Neural crest cell (in vitro differentiated cells): ENCODE results near the gene LSS. TPM values are rescaled to one million over a fixed set of nuclear protein-coding genes. Genes with fewer than 3 reads are reported as not detected.

Source experiments
- DNase-seq: peaks from one replicate; pipeline ENCODE4 v3.0.0; 2021; ENCODE audit warnings: low read depth, mixed read lengths, low spot score
- H3K27ac Mint-ChIP-seq: one replicate; pipeline ENCODE4 v1.8.0; 2021; ENCODE audit warnings: mild to moderate bottlenecking, mixed read lengths; ENCODE audit not compliant: unreplicated experiment
- H3K27me3 Mint-ChIP-seq: 2 replicates; pipeline ENCODE4 v1.8.0; 2021; ENCODE audit warnings: low read depth, mild to moderate bottlenecking, mixed read lengths
- H3K36me3 Mint-ChIP-seq: 2 replicates; pipeline ENCODE4 v1.8.0; 2021; ENCODE audit warnings: low read depth, mild to moderate bottlenecking, mixed read lengths
- H3K4me1 Mint-ChIP-seq: 2 replicates; pipeline ENCODE4 v1.8.0; 2021; ENCODE audit warnings: mixed read lengths
- H3K4me3 Mint-ChIP-seq: one replicate; pipeline ENCODE4 v1.8.0; 2021; ENCODE audit warnings: mild to moderate bottlenecking, mixed read lengths
- H3K9me3 Mint-ChIP-seq: 2 replicates; pipeline ENCODE4 v1.8.0; 2021; ENCODE audit warnings: mixed read lengths
- total RNA-seq: library from RNA; stranded (reverse); gene quantifications from 2 replicates; pipeline ENCODE4 v1.2.1, GENCODE V29; 2021
- TF ChIP-seq, protein P1 (sequence below): fragments of 200-600 bp; sonication (generic); conservative IDR thresholded peaks from 2 replicates; pipeline ENCODE4 v1.5.0; 2021; ENCODE audit warnings: antibody characterized with exemption, mild to moderate bottlenecking

The LSS gene
- total RNA-seq, 1 donor from 2014 or later, result 225 TPM

DNA sequence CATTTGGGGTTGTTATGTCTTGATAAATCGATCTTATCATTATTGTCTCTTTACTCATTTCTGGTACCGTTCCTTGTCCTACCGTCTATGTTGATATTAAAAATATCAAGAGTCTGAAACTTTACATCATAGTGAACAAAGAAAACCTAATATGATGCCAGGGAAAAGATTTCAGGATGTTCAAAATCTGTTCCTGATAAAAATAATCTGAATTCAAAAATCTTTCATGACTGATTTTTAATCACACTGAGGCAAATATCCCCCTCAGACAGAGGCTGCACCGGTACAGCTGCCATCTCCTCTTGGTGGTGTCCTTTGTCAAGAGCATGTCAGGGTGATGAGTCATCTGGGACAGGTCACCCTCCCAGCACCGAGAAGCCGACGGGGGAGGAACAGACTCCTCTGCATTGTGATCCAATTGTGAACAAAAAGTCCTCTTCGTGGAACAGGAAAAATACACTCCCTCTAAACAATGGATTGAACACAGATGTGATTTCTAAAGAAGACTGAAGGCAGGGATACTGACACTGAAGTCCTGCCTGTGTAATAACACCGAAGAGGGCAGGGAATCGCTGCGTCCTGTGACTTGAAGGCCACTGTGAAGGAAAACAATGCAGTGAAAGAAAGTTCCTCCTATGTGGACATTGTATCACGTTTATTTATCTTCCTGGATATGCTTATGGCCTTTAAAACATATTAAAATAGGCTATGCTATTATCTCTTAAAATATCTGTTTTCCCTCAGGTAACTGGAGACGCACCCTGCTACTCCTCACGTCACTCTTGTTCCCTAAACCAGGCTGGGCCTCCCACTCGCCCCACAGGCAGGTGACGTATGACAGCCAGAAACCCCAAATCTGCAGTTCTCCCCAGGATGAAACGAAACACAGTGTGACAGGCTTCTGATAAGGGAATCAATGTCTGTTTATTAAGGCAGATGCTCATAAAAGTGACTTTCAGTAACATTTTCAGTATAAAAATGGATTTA, 40.1 kb downstream of the LSS start:
- TF ChIP-seq, protein P1, sequence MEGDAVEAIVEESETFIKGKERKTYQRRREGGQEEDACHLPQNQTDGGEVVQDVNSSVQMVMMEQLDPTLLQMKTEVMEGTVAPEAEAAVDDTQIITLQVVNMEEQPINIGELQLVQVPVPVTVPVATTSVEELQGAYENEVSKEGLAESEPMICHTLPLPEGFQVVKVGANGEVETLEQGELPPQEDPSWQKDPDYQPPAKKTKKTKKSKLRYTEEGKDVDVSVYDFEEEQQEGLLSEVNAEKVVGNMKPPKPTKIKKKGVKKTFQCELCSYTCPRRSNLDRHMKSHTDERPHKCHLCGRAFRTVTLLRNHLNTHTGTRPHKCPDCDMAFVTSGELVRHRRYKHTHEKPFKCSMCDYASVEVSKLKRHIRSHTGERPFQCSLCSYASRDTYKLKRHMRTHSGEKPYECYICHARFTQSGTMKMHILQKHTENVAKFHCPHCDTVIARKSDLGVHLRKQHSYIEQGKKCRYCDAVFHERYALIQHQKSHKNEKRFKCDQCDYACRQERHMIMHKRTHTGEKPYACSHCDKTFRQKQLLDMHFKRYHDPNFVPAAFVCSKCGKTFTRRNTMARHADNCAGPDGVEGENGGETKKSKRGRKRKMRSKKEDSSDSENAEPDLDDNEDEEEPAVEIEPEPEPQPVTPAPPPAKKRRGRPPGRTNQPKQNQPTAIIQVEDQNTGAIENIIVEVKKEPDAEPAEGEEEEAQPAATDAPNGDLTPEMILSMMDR, result no peak
- Mint-ChIP-seq H3K36me3 (peaks cover 17% of the 10 kb centered on the region), H3K4me3 (peak overlapping the region; percentile 58), H3K27ac (peak overlapping the region; percentile 85), H3K9me3 (no peaks in the 10 kb centered on the region), H3K27me3 (no peaks in the 10 kb centered on the region), H3K4me1 (peaks cover 60% of the 10 kb centered on the region)
- no peak for DNase-seq

DNA sequence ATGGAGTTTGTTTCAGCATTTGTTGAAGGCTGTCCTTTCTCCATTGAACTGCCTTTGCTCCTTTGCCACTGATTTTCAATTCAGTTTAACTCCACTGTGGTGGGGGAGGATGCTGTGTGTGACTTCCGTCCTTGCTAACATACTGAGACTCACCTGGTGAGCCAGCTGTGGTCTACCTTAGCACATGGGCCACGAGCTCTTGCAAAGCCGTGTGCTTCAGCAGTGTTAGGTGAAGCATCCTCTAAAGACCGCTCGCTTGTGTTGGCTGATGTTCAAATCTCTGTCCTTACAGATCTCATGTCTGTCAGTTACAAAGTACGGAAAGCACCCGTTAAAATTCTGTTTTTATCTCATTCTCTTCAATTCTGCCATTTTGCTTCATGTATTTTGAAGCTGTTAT, 40.8 kb downstream of the LSS start:
- TF ChIP-seq, protein P1, result no peak
- Mint-ChIP-seq H3K27me3 (no peaks in the 10 kb centered on the region), H3K36me3 (peaks cover 15% of the 10 kb centered on the region), H3K4me1 (peaks cover 60% of the 10 kb centered on the region), H3K9me3 (no peaks in the 10 kb centered on the region), H3K4me3 (peak overlapping the region; percentile 58), H3K27ac (peak overlapping the region; percentile 85)
- DNase-seq, result no peak

DNA sequence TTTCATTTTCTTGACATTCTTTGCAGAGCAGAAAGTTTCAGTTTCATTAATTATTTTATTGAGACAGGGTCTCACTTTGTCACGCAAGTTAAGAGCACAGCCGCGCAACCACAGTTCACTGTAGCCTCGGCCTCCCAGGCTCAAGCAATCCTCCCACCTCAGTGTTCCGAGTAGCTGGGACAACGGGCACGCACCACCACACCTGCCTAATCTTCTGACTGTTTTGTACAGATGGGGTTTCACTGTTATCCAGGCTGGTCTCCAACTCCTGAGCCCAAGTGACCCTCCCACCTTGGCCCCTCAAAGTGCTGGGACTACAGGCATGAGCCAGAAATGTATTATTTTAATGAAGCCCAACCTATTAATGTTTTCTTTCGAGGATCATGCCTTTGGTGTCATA, 41.3 kb downstream of the LSS start:
- no peaks in the 10 kb centered on the region for H3K9me3 Mint-ChIP-seq
- DNase-seq, result no peak
- H3K27ac Mint-ChIP-seq, result no peak overlapping the region
- H3K4me1 Mint-ChIP-seq, result peaks cover 60% of the 10 kb centered on the region
- H3K27me3 Mint-ChIP-seq, result no peaks in the 10 kb centered on the region
- TF ChIP-seq, protein P1, result no peak
- peaks cover 15% of the 10 kb centered on the region for H3K36me3 Mint-ChIP-seq
- H3K4me3 Mint-ChIP-seq, result peak overlapping the region; percentile 58

DNA sequence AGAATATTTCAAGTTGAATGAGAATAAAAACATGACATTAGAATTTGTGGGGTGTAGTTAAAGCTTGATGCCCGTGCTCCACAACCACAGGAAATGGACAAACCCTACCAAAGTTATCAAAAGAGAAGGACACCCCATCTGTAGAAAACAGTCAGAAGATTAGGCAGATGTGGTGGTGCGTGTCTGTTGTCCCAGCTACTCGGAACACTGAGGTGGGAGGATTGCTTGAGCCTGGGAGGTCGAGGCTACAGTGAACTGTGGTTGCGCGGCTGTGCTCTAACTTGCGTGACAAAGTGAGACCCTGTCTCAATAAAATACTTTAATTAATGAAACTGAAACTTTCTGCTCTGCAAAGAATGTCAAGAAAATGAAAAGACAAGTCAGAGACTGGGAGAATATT, 42.9 kb downstream of the LSS start:
- Mint-ChIP-seq H3K36me3 (peaks cover 10% of the 10 kb centered on the region), H3K27me3 (no peaks in the 10 kb centered on the region), H3K4me1 (peaks cover 51% of the 10 kb centered on the region), H3K27ac (no peak overlapping the region), H3K9me3 (no peaks in the 10 kb centered on the region), H3K4me3 (peak overlapping the region; percentile 90)
- TF ChIP-seq, protein P1, result no peak
- no peak for DNase-seq

DNA sequence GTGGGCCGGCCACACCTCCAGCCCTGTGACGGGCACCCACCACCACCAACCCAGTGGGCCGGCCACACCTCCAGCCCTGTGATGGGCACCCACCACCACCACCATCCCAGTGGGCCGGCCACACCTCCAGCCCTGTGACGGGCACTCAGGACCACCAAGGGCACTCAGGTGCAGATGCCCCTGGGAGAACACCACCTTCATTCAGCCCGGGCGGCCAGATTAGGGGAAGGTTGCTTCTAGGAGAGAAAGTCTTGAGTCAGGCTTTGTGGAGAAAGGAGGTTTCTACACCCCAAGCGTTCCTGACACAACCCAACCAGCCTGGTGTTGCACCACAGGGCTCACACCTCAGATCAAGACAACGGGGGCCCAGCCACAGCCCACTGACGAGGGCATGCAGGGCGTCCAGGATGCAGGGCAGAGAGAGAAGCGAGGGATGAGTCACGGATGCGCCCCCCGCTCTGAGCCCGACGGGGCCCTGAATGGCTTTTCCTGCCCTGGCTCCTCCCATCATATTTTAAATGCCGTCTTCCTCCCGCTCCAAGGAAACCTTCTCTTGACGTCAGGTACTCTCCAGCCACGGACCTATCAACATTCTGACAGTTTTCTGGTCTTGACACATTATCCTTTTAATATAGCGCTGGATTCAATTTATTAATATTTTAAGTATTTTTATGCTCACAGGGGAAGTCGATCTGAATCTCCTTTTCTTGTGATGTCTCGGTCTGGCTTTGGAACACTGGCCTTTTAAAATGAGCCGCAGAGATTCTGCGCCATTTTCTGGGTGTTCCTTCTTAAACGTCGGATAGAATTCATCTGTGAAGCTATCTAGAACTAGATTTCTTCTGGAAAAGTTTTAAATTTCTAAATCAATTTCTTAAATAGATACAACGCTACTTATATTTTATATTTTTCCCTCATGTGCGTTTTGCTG, 43.7 kb downstream of the LSS start:
- H3K4me3 Mint-ChIP-seq, result peak overlapping the region; percentile 90
- peaks cover 44% of the 10 kb centered on the region for H3K4me1 Mint-ChIP-seq
- TF ChIP-seq, protein P1, result no peak
- H3K9me3 Mint-ChIP-seq, result no peaks in the 10 kb centered on the region
- no peaks in the 10 kb centered on the region for H3K27me3 Mint-ChIP-seq
- peak; percentile 64 for DNase-seq
- peak overlapping the region; percentile 96 for H3K27ac Mint-ChIP-seq
- H3K36me3 Mint-ChIP-seq, result peaks cover 10% of the 10 kb centered on the region
